IgD-negative memory B cell (primary cell): ENCODE measurements around the gene AOX1. TPM values are rescaled to one million over a fixed set of nuclear protein-coding genes. Genes with fewer than 3 reads are reported as not detected.
A peak's percentile ranks its signal among the peaks of the same experiment; 100 is the strongest.
"Not testable (repeated sequence)": the region's sequence is repeated elsewhere in the genome, so short reads cannot be mapped to it uniquely, and the experiment has no call there.

Experiments
- H3K27ac Mint-ChIP-seq, 3 donors: one replicate each; pipeline ENCODE4 v1.8.0; 2020 to 2022; ENCODE audit warnings: mild to moderate bottlenecking in 3 of 3, mixed read lengths in 3 of 3, moderate library complexity in 1 of 3
- H3K27me3 Mint-ChIP-seq: one replicate; pipeline ENCODE4 v1.8.0; 2021; ENCODE audit warnings: mixed read lengths
- H3K36me3 Mint-ChIP-seq: one replicate; pipeline ENCODE4 v1.8.0; 2020; ENCODE audit warnings: mild to moderate bottlenecking, mixed read lengths
- H3K4me1 Mint-ChIP-seq, 3 donors: one replicate each; pipeline ENCODE4 v1.8.0; 2020 to 2022; ENCODE audit warnings: mixed read lengths in 3 of 3, mild to moderate bottlenecking in 1 of 3
- H3K4me3 Mint-ChIP-seq, 4 donors: one replicate each; pipeline ENCODE4 v1.8.0; 2020 to 2022; ENCODE audit warnings: mild to moderate bottlenecking in 4 of 4, mixed read lengths in 4 of 4, moderate library complexity in 3 of 4
- H3K9me3 Mint-ChIP-seq, 3 donors: one replicate each; pipeline ENCODE4 v1.8.0; 2020 to 2021; ENCODE audit warnings: mixed read lengths in 3 of 3, mild to moderate bottlenecking in 1 of 3
- polyA plus RNA-seq: library from polyadenylated mRNA; unstranded; fragments of 300-500 nt; fragmentation: Illumina TruSeq; gene quantifications from one replicate; pipeline ENCODE4 v1.2.3, GENCODE V29; 2021

The AOX1 gene
- polyA plus RNA-seq: not detected

DNA sequence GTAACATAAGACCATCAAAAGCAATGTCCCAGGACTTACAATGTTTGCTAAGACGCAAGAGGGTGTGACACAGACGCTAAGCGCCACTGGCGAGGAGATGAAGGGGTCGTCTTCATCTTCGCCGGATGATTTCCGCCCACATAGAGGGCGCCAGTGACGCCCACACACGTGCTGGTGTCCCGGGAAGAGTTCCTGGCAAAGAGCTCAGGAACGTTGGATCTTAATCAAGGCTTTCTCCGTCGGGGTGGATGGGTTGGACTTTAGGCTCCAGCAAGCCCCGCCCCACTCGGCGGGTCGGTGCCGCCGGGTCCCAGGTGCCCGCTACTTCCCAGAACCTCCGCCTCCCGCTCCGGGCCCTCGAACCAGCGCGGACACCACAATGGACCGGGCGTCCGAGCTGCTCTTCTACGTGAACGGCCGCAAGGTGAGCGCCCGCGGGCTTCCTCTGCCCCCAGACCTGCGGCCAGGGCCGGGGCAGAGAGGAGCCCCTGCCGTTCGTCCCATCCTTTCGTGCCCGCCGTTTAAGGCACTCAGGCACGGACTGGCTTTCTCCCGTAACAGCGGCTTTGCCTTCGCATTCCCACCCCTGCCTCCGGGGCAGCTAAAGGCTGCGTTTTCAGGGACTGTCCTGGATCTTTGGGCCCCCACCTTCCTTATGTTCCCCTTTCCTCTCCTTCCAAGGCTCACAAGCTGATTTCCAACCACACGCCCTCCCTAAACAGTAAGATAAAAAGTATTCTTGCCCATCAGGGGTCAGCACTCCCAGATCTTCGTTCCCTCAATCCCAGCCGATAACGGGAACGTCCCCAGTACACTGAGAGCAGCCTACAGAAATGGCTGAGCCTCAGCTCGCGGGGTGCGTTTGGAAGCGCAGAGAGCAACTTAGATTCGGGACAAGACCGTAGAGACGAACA is at the start of gene AOX1:
Gene AOX1, plus strand, starts transcription at position 285 of the 914 bp plus-strand sequence. Its CDS starts 95 bp downstream, at position 380.
- H3K36me3 Mint-ChIP-seq: peaks cover 5% of the 10 kb centered on the region
- H3K4me3 Mint-ChIP-seq: peak within 1 kb of the TSS; percentile 74 to 91 (median 82)
- no peak within 1 kb of the TSS for H3K27ac Mint-ChIP-seq
- peaks cover 28% of the 10 kb centered on the region for H3K27me3 Mint-ChIP-seq
- peaks cover 10 to 13% (median 11%) of the 10 kb centered on the region in 3 donors for H3K4me1 Mint-ChIP-seq
- H3K9me3 Mint-ChIP-seq: peaks cover 0 to 3% (median 0%) of the 10 kb centered on the region in 3 donors

DNA sequence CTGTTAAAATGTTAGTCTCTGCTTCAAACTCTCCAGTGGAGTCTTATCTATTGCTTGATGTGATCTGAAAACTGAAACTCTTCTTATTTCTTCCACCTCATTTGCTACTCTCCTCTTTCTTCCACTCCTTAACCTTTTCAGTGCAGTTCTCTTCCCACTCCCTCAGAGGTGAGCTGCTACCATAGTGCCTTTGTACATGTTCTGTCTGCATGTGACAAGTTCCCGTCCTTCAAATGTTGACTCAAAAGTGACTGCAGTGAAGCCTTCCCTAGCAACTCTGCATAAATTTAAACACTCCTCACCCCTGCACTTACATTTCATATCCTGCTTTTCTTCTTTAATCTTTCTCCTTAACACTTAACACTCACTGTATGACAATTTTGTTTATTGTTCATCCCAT is 47.7 kb upstream of the AOX1 start:
- Mint-ChIP-seq H3K27me3 (no peaks in the 10 kb centered on the region), H3K4me3 (no peak overlapping the region), H3K36me3 (peaks cover 3% of the 10 kb centered on the region)

DNA sequence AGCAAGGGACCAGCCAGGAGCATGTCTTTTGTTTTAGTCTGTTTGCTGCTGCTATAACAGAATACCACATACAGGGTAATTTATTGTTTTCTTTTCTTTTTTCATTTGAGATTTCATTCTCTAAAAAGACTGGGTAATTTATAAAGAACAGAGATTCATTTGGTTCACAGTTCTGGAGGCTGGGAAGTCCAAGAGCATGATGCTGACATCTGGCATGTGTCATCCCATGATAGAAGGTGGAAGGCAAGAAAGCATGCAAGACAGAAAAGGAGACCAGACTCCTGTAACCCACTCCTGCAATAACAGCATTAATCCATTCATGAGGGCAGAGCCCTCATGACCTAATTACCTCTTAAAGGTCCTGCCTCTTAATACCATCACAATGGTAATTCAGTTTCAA is 45.0 kb upstream of the AOX1 start:
- Mint-ChIP-seq H3K4me1 (no peaks in the 10 kb centered on the region), H3K4me3 (no peak overlapping the region), H3K36me3 (peaks cover 3% of the 10 kb centered on the region), H3K27me3 (no peaks in the 10 kb centered on the region), H3K27ac (no peak overlapping the region), H3K9me3 (peaks cover 0 to 5% (median 0%) of the 10 kb centered on the region in 3 donors)

More for the DNA sequence above, 47.7 kb upstream of the AOX1 start:
- no peak overlapping the region for H3K27ac Mint-ChIP-seq
- peaks cover 0 to 5% (median 0%) of the 10 kb centered on the region in 3 donors for H3K9me3 Mint-ChIP-seq
- H3K4me1 Mint-ChIP-seq: no peaks in the 10 kb centered on the region

DNA sequence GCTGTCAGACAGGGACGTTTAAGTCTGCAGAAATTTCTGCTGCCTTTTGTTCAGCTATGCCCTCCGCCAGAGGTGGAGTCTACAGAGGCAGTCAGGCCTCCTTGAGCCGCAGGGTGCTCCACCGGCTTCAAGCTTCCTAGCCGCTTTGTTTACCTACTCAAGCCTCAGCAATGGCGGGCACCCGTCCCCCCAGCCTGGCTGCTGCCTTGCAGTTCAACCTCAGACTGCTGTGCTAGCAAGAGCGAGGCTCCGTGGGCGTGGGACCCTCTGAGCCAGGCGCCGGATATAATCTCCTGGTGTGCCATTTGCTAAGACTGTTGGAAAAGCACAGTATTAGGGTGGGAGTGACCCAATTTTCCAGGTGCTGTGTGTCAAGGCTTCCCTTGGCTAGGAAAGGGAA is 19.2 kb upstream of the AOX1 start:
- not testable (repeated sequence) for H3K9me3 Mint-ChIP-seq, H3K27ac Mint-ChIP-seq, H3K27me3 Mint-ChIP-seq, H3K4me3 Mint-ChIP-seq, H3K4me1 Mint-ChIP-seq
- peaks cover 11% of the 10 kb centered on the region for H3K36me3 Mint-ChIP-seq

DNA sequence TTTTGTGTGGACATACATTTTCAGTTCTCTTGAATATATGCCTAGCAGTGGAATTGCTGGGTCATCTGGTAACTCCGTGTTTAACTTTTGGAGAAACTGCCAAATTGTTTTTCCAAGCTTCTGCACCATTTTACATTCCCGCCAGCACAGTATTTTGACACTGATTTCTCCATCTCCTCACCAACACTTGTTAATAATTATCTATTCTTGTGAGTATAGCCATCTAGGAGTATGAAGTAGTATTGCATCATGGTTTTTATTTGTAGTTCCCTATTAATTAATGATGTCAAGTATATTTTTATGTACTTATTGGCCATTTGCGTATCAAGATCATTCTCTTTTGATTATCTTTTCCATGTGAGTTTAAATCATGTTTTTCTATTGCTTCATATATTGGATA is 17.9 kb upstream of the AOX1 start:
- H3K36me3 Mint-ChIP-seq: peaks cover 9% of the 10 kb centered on the region
- H3K4me3 Mint-ChIP-seq: no peak overlapping the region
- peaks cover 0 to 1% (median 0%) of the 10 kb centered on the region in 3 donors for H3K4me1 Mint-ChIP-seq
- no peaks in the 10 kb centered on the region for H3K9me3 Mint-ChIP-seq
- no peaks in the 10 kb centered on the region for H3K27me3 Mint-ChIP-seq
- no peak overlapping the region for H3K27ac Mint-ChIP-seq

DNA sequence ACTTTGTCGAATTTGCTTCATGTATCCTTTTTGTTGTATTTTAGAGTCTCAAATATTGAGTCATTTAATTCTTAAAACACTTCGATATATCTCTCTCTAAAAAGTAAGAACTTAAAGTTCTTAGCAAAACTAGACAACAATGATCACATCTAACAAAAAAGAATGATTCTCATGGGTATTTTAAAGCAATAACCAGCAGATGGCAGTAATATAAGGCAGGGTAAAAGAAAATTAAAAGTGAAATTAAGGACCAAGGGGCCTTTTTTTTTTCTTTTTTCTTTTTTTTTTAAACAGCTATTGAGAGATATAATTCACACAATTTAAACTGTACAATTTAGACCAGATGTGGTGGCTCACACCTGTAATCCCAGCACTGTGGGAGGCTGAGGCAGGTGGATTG is 9.9 kb upstream of the AOX1 start:
- H3K27me3 Mint-ChIP-seq: no peaks in the 10 kb centered on the region
- peaks cover 0 to 2% (median 0%) of the 10 kb centered on the region in 3 donors for H3K4me1 Mint-ChIP-seq
- peak overlapping the region in 1 of 3 donors; percentile 64 for H3K27ac Mint-ChIP-seq
- peaks cover 0 to 2% (median 0%) of the 10 kb centered on the region in 3 donors for H3K9me3 Mint-ChIP-seq
- H3K36me3 Mint-ChIP-seq: no peaks in the 10 kb centered on the region
- H3K4me3 Mint-ChIP-seq: no peak overlapping the region

DNA sequence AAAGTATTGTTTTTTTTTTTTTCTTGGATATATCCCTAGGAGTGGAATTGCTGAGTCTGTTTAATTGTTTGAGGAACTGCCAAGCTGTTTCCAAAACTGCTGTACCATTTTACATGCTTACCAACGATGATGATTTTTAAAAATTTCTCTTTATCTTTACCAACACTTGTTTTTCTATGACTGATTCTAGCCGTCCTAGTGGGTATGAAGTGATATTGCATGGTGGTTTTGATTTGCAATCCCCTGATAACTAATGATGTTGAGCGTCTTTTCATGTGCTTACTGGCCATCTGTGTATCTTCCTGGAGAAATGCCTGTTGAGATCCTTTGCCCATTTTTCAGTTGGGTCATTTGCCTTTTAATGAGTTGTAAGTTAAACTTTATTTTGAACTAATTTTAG is 8.8 kb upstream of the AOX1 start:
- Mint-ChIP-seq H3K36me3 (no peaks in the 10 kb centered on the region), H3K27me3 (peaks cover 1% of the 10 kb centered on the region), H3K4me1 (peaks cover 0 to 2% (median 0%) of the 10 kb centered on the region in 3 donors), H3K9me3 (peaks cover 0 to 2% (median 0%) of the 10 kb centered on the region in 3 donors), H3K27ac (no peak overlapping the region), H3K4me3 (no peak overlapping the region)

DNA sequence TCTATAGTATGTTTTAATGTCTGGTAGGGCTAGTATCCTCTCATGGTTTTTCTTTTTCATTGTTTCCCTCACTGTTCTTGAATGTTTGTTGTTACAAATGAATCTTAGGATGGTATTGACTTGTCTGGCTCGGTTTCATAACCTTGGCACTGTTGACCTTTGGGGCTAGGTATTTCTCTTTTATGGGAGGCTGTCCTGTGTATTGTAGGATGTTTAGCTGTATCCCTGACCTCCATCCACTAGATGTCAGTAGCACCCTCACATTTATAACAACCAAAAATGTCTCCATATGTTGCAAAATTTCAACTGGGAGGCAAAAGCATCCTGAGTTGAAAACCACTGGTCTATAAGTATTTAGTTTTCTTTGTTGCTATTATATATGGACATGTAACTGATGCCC is 7.0 kb upstream of the AOX1 start:
- Mint-ChIP-seq H3K9me3 (peaks cover 0 to 2% (median 0%) of the 10 kb centered on the region in 3 donors), H3K4me3 (no peak overlapping the region), H3K36me3 (peaks cover 5% of the 10 kb centered on the region), H3K27me3 (peaks cover 1% of the 10 kb centered on the region), H3K4me1 (peaks cover 0 to 2% (median 0%) of the 10 kb centered on the region in 3 donors), H3K27ac (no peak overlapping the region)

DNA sequence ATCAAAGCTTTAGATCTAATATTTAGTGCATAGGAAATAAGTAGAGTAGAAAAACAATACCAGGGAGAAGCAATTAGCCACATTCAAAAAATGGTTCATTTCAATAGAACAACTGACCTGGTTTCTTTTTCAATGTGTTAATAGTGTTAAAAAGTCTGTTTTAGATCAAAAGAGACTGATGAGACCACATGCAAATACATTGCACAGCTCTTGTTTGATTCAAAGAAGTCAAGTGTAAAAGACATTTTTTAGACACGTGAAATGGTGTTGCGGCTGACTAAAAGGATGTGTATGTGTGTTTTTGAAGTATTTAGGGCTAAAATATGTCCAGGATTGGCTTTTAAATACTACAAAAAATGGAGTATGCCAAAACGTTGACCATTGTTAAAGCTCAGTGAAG is 1.2 kb upstream of the AOX1 start:
- Mint-ChIP-seq H3K36me3 (peaks cover 5% of the 10 kb centered on the region), H3K4me3 (peak overlapping the region in 3 of 4 donors; percentile 9 to 72 (median 27)), H3K9me3 (peaks cover 0 to 3% (median 0%) of the 10 kb centered on the region in 3 donors), H3K27me3 (peaks cover 21% of the 10 kb centered on the region), H3K4me1 (peaks cover 10 to 13% (median 11%) of the 10 kb centered on the region in 3 donors), H3K27ac (no peak overlapping the region)

DNA sequence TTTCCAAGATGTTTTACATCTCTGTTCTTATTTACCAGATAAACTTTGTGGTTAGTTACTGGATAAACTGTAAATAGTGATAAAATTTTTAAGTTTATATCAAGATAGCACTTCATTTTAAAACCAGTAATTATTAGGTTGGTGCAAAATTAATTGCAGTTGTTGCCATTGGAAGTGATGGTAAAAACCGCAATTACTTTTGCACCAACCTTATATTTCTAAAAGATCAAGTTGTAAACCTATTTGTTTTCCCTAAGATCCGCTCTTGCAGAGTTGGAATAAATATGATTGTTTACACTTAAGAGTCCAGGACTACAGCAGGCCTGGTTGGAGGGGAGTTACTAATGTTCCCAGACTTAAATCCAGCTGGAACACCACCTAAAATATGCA is 479 bp upstream of the AOX1 start:
- peak overlapping the region; percentile 45 to 91 (median 82) for H3K4me3 Mint-ChIP-seq
- peaks cover 5% of the 10 kb centered on the region for H3K36me3 Mint-ChIP-seq
- H3K27me3 Mint-ChIP-seq: peaks cover 23% of the 10 kb centered on the region
- H3K27ac Mint-ChIP-seq: no peak overlapping the region
- H3K9me3 Mint-ChIP-seq: peaks cover 0 to 3% (median 0%) of the 10 kb centered on the region in 3 donors
- peaks cover 10 to 13% (median 11%) of the 10 kb centered on the region in 3 donors for H3K4me1 Mint-ChIP-seq

DNA sequence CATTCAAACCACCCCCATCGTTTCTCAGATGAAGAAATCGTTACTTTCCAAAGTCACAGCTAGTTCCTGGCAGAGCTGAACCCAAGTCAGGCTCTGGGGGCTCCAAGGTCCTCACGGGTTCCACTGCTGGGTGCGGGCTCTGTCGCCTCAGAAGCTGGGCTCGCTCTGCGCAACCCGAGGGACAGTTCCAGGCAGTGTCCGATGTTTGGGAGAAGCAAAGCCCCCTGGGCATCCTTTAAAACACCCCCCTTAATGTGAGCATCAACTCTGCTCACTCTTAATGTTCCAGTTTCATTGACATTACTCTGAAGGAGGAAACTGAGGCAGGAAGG is 796 bp downstream of the AOX1 start:
- peak overlapping the region in 2 of 4 donors; percentile 74 to 75 for H3K4me3 Mint-ChIP-seq
- no peak overlapping the region for H3K27ac Mint-ChIP-seq
- peaks cover 10 to 13% (median 11%) of the 10 kb centered on the region in 3 donors for H3K4me1 Mint-ChIP-seq
- peaks cover 5% of the 10 kb centered on the region for H3K36me3 Mint-ChIP-seq
- peaks cover 29% of the 10 kb centered on the region for H3K27me3 Mint-ChIP-seq
- H3K9me3 Mint-ChIP-seq: peaks cover 0 to 3% (median 0%) of the 10 kb centered on the region in 3 donors

DNA sequence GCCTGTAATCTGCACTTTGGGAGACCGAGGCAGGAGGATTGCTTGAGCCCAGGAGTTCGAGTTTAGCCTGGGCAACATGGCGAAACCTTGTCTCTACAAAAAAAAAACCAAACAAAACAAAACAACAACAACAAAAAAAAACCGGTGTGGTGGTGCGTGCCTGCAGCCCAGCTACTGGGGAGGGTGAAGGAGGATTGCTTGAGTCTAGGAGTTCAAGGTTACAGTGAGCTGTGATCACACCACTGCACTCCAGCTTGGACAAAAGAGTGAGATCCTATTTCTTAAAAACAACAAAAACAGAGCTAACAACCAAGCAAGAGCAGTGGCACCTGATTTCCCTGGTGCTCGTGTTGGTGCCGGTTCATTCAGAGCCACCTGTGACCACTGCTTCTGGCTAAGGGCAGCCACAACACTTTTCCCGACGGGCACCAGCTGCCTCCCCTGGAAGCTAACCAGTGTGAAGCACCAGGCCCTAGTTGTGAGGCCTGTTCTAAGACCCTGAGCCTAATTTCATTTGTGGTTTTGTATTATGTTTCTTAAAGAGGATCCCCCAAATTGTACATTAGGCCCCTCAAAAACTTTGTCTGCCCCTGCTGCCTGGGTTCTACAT is 1.3 kb downstream of the AOX1 start:
- H3K27ac Mint-ChIP-seq: no peak overlapping the region
- peaks cover 5% of the 10 kb centered on the region for H3K36me3 Mint-ChIP-seq
- H3K27me3 Mint-ChIP-seq: peaks cover 29% of the 10 kb centered on the region
- peaks cover 10 to 13% (median 11%) of the 10 kb centered on the region in 3 donors for H3K4me1 Mint-ChIP-seq
- H3K4me3 Mint-ChIP-seq: no peak overlapping the region
- H3K9me3 Mint-ChIP-seq: peaks cover 0 to 3% (median 0%) of the 10 kb centered on the region in 3 donors

DNA sequence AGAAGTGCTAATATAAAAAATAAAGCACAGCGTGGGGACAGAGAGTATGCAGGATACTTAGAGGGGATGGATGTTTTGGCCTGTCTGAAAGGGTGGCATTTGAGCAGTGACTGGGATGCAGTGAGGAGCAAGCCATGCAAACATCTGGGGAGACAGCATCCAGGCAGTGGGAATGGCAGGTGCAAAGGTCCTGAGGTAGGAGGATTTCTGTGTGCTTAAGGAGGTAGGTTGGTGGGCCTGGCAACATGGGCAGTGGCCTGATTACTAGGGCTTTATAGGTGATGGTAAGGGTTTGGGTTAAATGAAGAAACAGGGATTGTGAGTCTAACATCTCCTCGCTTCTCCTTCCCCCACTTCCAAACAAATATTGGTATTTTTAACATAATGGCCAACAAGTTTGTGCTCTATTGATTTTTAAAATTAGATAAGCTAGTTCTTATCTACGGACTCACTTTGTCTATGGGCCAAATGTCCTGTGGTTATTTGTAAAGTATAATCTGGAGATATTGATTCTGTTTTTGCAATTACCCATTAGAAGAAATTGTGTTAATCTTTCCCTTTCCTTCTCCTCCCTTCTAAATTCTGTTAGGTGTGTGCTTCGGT is 2.4 kb downstream of the AOX1 start:
- Mint-ChIP-seq H3K27me3 (peaks cover 30% of the 10 kb centered on the region), H3K4me1 (peaks cover 10 to 13% (median 11%) of the 10 kb centered on the region in 3 donors), H3K27ac (no peak overlapping the region), H3K36me3 (no peaks in the 10 kb centered on the region), H3K9me3 (peaks cover 0 to 3% (median 0%) of the 10 kb centered on the region in 3 donors), H3K4me3 (no peak overlapping the region)

DNA sequence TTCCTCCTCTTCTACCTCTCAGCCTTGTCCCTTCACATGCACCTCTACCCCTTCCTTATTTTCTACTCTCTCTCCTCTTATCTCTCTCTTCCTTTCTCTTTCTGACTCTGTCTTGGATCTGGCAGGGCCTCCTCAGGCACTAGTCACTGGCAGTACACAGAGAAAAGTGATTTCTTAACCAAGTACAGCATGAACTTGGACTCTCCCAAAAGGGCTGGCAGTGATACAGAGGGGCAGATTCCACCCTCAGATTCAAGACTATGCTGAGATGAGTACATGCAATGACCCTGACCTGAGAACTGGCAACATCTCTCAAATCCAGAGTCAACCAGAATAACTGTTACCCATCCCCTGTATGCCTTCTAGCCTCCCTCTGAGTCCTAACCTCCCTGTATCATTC is 4.3 kb downstream of the AOX1 start:
- no peak overlapping the region for H3K27ac Mint-ChIP-seq
- peaks cover 23% of the 10 kb centered on the region for H3K27me3 Mint-ChIP-seq
- H3K4me1 Mint-ChIP-seq: peaks cover 5 to 6% (median 6%) of the 10 kb centered on the region in 3 donors
- H3K9me3 Mint-ChIP-seq: no peaks in the 10 kb centered on the region
- no peaks in the 10 kb centered on the region for H3K36me3 Mint-ChIP-seq
- H3K4me3 Mint-ChIP-seq: no peak overlapping the region

DNA sequence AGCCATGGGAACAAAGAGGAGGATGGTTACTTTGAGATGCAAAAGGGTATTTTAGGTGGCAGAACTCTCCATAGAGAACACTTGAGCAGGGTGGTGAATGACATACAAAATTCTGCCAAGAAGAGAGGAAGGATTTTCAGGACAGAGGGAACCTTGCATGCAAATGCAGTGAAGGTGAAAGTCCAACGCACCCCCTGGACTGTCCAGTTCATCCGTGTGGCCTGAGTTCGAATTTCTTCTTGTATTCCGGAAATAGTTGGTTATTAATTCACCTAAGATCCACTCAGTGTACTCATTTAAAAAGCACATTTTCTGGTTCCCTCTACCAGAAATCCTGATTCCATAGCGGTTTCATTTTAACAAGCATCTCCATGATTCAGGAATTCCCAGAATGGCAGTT is 5.5 kb downstream of the AOX1 start:
- Mint-ChIP-seq H3K9me3 (no peaks in the 10 kb centered on the region), H3K4me3 (no peak overlapping the region), H3K27ac (no peak overlapping the region), H3K36me3 (no peaks in the 10 kb centered on the region), H3K4me1 (peaks cover 1 to 5% (median 1%) of the 10 kb centered on the region in 3 donors), H3K27me3 (peaks cover 20% of the 10 kb centered on the region)
